GM06990 (cell line): Measurements from ENCODE around the gene EARS2.

Experiments used
- DNase-seq: peaks from one replicate; pipeline ENCODE4 v3.0.0-alpha.2; 2011; ENCODE audit not compliant: insufficient read length; ENCODE audit errors: extremely low read depth
- H3K27me3 ChIP-seq: replicated peaks from 2 replicates; pipeline ENCODE4 v1.6.0; 2011; ENCODE audit warnings: low read length; ENCODE audit not compliant: control insufficient read depth, insufficient read depth
- H3K36me3 ChIP-seq: 2 replicates; pipeline ENCODE4 v1.5.1; 2011; ENCODE audit warnings: low read length; ENCODE audit not compliant: control insufficient read depth, insufficient read depth
- H3K4me3 ChIP-seq: replicated peaks from 2 replicates; pipeline ENCODE4 v1.5.1; 2011; ENCODE audit warnings: low read depth, mild to moderate bottlenecking, control low read depth, low read length
- TF ChIP-seq, protein P1 (sequence below): IDR thresholded peaks from 2 replicates; pipeline ENCODE4 v1.5.1; 2011; ENCODE audit warnings: low read length, control low read depth, mild to moderate bottlenecking, inconsistent platforms; ENCODE audit not compliant: insufficient read depth, poor library complexity, severe bottlenecking

EARS2 gene

DNA sequence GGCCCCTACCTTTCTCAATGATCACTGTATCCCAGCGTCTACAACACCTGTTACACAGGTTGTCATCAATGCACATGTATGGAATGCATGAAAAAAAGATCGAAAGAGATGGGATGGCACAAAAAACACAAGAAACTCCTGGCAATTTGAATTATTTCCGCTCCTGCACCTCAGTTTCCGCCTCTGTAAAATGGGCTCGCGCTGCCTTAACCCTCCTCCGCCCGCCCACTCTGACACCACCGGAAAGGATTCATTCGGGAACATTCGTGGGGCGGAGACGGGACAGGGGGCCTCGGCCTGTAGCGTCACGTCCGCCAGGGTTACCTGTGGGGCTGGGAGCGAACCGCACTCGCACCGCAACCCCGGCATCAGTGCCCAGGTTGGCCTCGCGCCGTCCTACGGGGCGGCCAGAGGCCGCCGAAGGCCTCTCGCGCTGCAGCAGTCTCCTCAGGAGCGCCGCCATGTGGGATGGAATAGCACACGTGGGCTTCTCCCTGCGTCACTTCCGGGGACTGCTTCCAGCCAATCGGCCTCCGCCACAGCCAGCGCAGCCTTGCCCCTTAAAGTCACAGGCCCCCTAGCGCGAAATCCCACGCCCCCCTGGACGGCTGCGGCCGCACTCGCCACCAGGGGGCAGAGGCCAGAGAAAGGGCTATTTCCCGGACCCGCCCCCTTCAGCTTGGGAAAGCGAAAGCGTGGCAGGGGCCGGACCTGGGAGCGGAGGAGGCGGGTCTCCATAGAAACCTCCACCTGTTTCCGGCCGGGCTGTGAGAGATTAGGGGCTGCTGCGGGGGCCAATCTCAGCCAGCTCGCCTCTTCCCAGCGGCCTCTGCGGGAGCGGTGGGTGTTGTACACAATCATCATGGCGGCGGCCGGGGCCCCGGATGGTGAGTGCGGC, at the start of gene EARS2, which contains the start of gene UBFD1:
Gene EARS2 (minus strand): TSS at position 470 of the 898 bp plus-strand sequence. CDS start 7 bp downstream, at position 463.
Gene UBFD1 (plus strand): TSS at position 847 of the 898 bp plus-strand sequence. CDS start 16 bp downstream, at position 863.
- H3K36me3 ChIP-seq: peaks cover 14% of the 10 kb centered on the region
- DNase-seq: peak; percentile 100
- peak within 1 kb of the TSS; percentile 75 for H3K4me3 ChIP-seq
- TF ChIP-seq, protein P1, sequence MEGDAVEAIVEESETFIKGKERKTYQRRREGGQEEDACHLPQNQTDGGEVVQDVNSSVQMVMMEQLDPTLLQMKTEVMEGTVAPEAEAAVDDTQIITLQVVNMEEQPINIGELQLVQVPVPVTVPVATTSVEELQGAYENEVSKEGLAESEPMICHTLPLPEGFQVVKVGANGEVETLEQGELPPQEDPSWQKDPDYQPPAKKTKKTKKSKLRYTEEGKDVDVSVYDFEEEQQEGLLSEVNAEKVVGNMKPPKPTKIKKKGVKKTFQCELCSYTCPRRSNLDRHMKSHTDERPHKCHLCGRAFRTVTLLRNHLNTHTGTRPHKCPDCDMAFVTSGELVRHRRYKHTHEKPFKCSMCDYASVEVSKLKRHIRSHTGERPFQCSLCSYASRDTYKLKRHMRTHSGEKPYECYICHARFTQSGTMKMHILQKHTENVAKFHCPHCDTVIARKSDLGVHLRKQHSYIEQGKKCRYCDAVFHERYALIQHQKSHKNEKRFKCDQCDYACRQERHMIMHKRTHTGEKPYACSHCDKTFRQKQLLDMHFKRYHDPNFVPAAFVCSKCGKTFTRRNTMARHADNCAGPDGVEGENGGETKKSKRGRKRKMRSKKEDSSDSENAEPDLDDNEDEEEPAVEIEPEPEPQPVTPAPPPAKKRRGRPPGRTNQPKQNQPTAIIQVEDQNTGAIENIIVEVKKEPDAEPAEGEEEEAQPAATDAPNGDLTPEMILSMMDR: peak; percentile 98
- H3K27me3 ChIP-seq: no peaks in the 10 kb centered on the region

DNA sequence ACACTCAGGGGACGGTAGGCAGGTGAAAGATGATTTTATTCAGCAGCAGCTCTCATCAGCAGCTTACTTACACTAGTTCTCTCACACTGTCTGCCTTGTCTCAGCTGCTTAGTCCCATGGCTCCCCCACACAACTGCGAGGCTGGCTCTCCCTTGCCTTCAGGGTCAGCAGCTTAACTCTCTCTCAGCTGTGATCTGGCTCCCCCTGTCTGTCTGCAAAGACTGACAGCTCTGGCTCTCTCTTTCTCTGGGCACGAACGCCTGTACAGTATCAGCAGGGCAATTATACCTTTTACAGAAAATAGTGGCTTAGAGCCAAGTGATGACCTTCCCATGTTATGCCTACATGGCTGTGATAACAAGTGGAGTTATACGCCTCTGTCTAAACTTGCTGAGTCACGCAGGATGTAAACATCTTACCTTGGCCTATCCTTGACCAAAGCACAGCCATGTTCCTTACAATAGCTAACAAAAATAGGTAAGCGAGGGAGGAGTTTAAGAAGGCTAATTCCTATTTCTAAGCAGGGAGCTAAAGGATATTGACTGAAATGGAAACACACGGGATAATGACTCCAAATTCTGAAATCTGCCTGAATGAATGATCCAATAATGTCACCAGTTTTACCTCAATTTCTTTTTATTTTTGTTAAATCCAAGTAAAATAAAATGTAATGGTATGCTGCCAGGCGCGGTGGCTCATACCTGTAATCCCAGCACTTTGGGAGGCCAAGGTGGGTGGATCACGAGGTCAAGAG, 40.0 kb upstream of the EARS2 start:
- TF ChIP-seq, protein P1: peak; percentile 72
- DNase-seq: peak; percentile 11
- Histone ChIP-seq H3K27me3 (no peaks in the 10 kb centered on the region), H3K4me3 (no peak overlapping the region), H3K36me3 (peaks cover 5% of the 10 kb centered on the region)

DNA sequence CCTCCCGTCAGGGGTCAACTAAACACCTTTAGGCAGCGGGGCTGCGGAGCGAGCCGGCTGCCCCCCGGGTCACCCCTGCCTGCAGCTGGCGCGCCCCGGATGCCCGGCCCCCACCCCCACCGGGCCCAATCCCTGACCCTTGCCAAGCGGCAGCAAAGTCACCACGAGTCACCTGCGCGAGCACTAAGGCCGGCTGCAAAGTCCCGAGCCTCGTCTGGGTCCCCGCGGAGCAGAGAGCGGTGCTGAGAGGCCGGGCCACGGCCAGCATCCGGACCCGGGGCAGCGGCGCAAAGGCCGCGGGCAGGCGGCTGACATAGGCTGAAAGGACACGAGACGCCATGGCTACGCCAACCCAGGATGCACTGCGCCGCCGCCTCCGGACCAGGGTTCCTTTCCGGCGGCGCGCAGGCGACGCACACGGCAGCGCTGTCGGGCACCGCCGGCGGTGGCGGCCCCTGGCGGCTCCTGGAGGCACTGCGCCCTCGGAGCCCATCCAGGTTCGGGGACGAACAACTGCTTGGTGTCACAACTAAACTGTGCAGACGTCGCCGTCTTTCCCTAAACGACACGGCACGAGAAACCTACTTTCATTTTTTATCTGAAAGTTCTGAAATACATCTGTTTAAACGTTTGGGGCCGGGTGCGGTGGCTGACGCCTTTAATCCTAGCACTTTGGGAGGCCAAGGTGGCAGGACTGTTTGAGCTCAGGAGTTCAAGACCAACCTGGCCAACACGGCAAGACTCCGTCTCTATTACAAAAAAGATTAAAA, 39.0 kb upstream of the EARS2 start, which contains the start of gene NDUFAB1:
Gene NDUFAB1 (minus strand): TSS at position 366 of the 770 bp plus-strand sequence. CDS start 26 bp downstream, at position 340.
- TF ChIP-seq, protein P1: peak; percentile 70
- peak; percentile 94 for DNase-seq
- Histone ChIP-seq H3K27me3 (no peaks in the 10 kb centered on the region), H3K4me3 (peak within 1 kb of the TSS; percentile 99), H3K36me3 (peaks cover 10% of the 10 kb centered on the region)

DNA sequence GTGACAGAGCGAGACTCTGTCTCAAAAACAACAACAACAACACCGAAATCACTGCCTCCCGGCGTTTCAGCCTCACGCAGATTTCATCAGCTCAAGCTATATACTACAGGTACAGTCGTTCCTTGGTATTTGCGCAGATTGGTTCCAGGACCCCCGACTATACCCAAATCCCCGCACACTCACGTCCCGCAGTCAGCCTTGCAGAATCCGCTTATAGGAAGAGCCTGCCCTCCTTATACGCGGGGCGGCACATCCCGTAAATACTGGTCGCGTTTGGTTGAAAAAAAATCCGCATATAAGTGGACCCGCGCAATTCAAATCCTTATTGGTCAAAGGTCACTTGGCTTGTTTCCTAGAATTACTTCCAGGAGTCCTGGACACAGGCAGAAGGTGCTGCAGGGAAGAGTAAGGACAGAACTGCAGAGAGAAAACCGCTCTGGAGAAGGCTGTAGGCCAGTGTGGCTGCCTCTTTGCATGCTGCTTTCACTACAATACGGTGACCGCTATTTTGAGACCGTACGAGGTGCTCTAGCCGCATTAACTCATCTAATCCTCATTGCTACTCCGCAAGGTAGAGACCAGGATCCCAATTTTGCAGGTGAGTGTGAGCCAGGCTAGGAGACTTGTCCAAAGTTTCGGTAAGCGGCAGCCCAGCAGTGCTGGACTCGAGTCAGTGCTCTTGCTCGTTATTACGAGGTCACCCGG, 38.2 kb upstream of the EARS2 start:
- H3K36me3 ChIP-seq: peaks cover 13% of the 10 kb centered on the region
- TF ChIP-seq, protein P1: no peak
- H3K27me3 ChIP-seq: no peaks in the 10 kb centered on the region
- no peak for DNase-seq
- H3K4me3 ChIP-seq: peak overlapping the region; percentile 99

DNA sequence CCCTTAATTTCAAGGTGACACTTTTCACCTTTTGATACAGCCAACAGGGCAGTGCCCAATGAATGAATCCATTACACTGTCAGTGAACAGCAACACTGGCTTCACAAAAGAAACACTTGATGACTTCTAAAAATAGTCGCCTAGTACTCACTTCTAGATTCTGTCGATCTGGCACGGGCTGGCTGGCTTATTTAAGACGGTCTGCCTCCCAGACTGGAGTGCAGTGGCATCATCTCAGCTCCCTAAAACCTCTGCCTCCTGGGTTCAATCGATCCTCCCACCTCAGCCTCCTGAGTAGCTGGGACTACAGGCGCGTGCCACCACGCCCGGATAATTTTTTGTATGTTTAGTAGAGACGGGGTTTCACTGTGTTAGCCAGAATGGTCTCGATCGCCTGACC, 37.0 kb upstream of the EARS2 start:
- DNase-seq: no peak
- H3K27me3 ChIP-seq: no peaks in the 10 kb centered on the region
- H3K36me3 ChIP-seq: peaks cover 17% of the 10 kb centered on the region
- TF ChIP-seq, protein P1: no peak
- H3K4me3 ChIP-seq: no peak overlapping the region
